ENCODE measurements around the gene RBL2. TPM values are rescaled to one million over a fixed set of nuclear protein-coding genes. Genes with fewer than 3 reads are reported as not detected.

The RBL2 gene
- total RNA-seq, 1 donor from 2014 or later, result 99.5 TPM

Other genes with a start within 250 kb of the RBL2 start
- 19.3 and 22.8 TPM in 2 replicates for gene AKTIP, start 68.7 kb downstream of the RBL2 start, total RNA-seq